Adrenal gland (tissue), 5 donors: Measurements from ENCODE around the gene PIGA.
"Not testable (repeated sequence)": the region's sequence is repeated elsewhere in the genome, so short reads cannot be mapped to it uniquely, and the experiment has no call there.

Experiments used
- POLR2A ChIP-seq, 2 donors: fragments of 450-650 bp; IDR thresholded peaks; one replicate each; pipeline ENCODE4 v1.6.1; 2017; ENCODE audit warnings: antibody characterized with exemption in 2 of 2, mild to moderate bottlenecking in 2 of 2, moderate library complexity in 1 of 2
- TF ChIP-seq, protein P1 (sequence below), 6 experiments: fragments of 450-650 bp in 4 of 6; fragments of 200-600 bp in 2 of 6; sonication (generic) in 1 of 6; IDR thresholded peaks; 1 replicate in 5 of 6; 2 replicates in 1 of 6; pipeline versions ENCODE4 v1.5.1 to v1.8.0; 2016 to 2021; ENCODE audit warnings: antibody characterized with exemption in 6 of 6, mild to moderate bottlenecking in 2 of 6, moderate library complexity in 1 of 6
- donor health status: DM: no; HTN: no; CAD: no.

DNA sequence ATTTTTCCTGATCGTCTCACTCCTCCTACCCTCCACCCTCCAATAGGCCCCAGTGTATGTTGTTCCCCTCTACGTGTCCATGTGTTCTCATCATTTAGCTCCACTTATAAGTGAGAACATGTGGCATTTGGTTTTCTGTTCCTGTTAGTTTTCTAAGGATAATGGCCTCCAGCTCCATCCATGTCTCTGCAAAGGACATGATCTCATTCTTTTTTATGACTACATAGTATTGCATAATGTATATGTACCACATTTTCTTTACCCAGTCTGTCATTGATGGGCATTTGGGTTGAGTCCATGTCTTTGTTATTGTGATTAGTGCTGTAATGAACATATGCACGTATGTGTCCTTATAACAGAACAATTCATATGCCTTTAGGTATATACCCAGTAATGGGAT lies 29.4 kb downstream of the PIGA start:
- TF ChIP-seq, protein P1, sequence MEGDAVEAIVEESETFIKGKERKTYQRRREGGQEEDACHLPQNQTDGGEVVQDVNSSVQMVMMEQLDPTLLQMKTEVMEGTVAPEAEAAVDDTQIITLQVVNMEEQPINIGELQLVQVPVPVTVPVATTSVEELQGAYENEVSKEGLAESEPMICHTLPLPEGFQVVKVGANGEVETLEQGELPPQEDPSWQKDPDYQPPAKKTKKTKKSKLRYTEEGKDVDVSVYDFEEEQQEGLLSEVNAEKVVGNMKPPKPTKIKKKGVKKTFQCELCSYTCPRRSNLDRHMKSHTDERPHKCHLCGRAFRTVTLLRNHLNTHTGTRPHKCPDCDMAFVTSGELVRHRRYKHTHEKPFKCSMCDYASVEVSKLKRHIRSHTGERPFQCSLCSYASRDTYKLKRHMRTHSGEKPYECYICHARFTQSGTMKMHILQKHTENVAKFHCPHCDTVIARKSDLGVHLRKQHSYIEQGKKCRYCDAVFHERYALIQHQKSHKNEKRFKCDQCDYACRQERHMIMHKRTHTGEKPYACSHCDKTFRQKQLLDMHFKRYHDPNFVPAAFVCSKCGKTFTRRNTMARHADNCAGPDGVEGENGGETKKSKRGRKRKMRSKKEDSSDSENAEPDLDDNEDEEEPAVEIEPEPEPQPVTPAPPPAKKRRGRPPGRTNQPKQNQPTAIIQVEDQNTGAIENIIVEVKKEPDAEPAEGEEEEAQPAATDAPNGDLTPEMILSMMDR (IDR thresholded peaks at IDR 0.05): not testable (repeated sequence)
- TF ChIP-seq POLR2A (IDR thresholded peaks at IDR 0.05): not testable (repeated sequence)
